DMS153 treated with DMSO at 0.1 percent for 48 hours (cell line): Measurements from ENCODE around the gene RAD51B.
"Not testable (repeated sequence)": the region's sequence is repeated elsewhere in the genome, so short reads cannot be mapped to it uniquely, and the experiment has no call there.

ENCODE experiments used
- DNase-seq: peaks from one replicate; lab custom pipeline; 2025; ENCODE audit not compliant: unreplicated experiment; lab: John Stamatoyannopoulos, UW

RAD51B gene

GRCh38 chr14:67819563-67820421, at the start of gene RAD51B:
Gene RAD51B, plus strand, starts transcription at chr14:67819779.
- DNase-seq: peak; percentile 77

DNA sequence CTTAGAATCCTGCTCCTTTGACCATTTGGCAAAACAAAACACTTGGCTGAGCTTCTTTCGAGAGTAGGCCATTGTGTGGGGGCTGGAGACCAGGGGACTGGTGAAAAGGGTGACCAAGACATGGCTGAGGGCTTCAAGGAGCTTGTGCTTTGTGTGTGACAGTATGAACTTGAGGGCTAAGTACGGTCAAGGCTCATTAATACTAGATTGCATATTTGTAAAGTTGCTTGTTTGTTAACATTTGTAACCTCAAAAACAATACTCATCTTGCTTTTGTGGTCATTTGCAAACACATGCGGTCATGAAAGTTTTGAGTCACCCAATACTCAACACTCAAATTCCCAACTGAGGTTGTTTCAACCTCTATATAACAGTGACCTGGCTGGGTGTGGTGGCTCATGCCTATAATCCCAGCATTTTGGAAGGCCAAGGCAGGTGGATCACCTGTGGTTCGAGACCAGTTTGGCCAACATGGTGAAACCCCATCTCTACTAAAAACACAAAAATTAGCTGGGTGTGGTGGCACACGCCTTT, 45.7 kb upstream of the RAD51B start:
- DNase-seq: no peak

DNA sequence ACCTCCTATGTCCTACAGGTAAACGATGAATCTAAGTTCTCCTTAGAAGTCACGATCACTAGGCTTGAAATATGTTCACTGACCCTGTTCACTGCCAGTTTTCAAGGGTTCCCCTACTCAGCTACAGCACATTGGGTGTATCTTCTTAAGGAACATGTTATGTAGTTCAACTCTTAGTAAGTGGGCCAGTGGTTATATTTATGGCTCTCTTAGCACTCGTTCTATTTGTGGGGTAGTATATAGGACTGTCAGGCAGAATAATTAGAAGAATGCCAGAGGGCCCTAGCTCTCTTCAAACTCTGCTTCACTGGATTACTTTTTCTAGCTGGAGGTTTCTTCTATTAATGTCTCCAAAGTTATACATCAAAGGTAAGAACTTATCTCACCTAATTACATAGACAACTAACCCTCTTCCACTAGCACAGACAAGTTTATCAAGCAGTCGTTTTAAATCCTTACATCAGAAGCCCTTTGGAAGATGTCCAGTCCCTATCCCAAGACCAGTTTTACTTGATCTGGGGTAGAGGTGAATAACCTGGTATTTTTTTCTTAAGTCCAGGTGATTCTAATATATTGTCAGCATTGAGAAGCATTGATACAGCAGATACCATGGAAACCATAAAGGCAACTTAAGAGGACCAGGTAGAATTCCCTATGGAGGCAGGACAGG, 42.8 kb upstream of the RAD51B start:
- no peak for DNase-seq

DNA sequence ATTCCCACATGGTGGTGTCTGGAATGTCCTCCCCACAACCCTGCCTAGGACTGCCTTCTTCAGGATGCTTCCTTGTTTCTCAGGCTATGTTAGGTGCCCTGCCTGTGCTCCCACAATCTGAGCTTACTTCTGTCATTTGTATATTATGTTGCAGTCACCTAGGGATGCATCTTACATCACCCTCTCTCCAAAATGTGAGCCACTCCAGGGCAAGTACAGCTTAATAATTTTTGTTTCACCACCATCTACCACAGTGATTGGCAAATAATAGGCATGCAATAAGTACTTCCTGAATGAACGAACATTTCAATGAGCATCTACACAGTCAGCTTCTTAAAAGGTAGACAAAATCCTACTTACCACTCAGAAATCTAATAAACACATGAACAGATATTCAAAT, 40.8 kb upstream of the RAD51B start:
- no peak for DNase-seq

DNA sequence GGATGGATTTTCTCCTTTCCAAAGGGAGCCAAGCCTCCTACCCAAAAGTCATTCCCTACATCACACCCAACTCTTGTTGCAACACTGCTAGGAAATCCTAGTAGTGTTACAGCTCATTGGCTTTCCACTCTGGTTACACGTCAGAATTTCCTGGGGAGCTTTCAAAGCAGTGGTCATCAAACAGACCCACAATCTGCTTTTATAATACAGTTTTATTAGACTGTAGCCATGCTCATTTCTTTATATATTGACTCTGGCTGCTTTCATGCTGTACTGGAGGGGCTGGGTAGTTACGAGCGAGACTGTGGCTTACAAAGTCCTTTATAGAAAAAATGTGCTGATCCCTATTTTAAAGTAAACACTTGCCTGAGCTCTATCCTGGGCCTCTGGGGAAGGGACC, 37.5 kb upstream of the RAD51B start:
- no peak for DNase-seq

- DNase-seq: no peak
Measured at GRCh38 chr14:67784244-67784823, 35.2 kb upstream of the RAD51B start.

GRCh38 chr14:67785270-67786109, 34.1 kb upstream of the RAD51B start:
- no peak for DNase-seq

DNA sequence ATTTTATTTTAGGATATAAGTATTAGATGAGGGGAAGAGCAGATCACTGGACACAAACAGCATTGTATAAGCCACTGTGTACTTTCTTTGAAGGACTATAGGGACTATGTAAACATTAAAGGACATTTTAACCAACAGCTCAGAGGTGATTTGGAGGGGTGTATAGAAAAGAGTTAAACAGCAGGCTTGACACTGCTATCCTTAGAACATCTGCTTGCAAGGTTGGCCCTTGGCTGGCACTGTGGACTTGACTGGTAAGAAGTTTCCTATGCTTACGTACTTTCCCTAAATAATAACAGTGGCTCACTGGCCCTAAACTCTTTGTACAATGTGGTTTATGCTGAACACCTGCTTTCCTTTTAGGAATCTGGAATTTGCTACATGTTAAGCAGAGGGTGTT, 31.9 kb upstream of the RAD51B start:
- DNase-seq: no peak

- DNase-seq: no peak
Measured at GRCh38 chr14:67798731-67799130, 20.8 kb upstream of the RAD51B start.

DNA sequence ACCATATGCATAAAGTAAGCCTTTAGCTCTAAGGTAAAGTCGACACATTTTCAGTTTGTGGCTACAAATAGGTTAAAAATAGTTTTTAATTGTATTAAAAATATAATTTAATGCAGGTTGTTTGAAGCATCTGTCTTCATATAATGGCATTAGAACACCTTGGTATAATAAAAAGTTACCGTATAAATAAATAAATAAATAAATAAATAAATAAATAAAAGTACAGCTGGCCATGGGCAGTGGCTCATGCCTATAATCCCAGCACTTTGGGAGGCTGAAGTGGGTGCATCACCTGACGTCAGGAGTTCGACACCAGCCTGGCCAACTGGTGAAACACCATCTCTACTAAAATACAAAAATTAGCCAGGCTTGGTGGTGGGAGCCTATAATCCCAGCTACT, 18.8 kb upstream of the RAD51B start:
- DNase-seq: no peak

DNA sequence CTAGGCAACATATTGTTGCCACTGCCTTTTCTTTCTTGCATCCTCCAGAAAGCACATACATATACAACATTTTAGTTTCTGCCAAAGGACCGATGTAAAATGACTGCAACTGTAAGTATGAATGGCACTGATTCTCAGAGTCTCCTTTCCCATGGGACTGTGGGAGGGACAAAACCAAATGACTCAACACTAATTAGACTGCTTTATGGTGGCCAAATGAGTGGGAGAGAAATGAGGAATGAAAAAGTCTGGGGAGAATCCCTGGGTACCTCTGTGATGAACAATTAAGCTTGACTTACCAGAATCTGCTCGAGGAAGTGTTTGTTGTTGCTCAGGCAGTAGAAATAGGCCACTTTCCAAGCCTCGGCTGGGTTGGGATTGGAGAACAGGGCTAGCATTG, 13.3 kb upstream of the RAD51B start:
- no peak for DNase-seq

DNA sequence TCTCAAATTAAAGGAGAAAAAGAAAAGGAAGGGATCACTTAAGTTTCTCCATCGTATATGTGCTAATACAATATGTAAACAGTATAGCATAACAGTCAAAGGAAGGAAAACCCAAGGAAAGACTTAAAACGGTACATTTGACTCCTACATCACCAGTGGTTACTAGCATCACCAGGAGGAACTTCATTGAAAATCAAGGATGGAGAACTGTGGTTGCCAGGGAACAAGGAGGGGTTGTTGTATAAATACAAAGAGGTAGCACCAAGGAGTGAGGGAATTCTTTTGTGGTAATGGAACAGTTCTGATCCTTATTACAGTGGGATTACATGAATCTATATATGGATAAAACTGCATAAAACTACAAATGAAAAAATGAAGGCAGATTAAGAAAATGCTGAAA, 4.8 kb upstream of the RAD51B start:
- DNase-seq: no peak

- DNase-seq: no peak
Measured at GRCh38 chr14:67815573-67816225, 3.9 kb upstream of the RAD51B start.

DNA sequence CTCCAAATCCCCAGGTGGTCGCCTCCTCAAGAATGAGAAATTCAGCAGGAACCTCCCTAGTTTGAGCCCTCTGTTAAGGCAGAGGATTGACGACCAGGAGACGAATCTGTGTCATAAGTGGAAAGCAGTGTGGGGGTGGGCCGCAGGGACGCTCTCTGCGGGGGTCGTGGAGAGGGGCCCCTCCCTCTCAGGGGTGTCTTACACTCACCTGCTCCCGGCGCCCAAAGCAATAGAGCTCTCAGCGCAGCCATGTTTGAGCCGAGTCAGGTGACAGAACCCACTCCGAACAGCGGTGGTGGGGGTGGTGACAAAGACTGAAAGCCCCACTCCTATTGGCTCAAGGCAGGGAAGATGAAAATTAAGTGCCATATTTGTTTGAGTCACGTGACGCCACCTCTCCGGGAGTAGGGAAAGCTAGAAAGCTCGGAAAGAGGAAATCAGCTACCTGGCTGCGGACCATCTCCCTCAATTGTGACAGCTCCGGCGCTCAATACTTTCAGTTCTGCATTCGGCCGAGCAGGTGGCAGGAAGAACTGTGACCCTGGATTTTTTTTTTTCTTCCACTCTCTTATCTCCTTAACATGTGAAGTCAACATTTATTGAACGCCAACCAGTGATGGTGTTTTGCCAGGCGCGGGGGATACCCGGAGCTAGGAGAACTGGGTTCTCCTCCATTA, 3.1 kb upstream of the RAD51B start, which contains the start of gene ZFYVE26:
Gene ZFYVE26 (minus strand): TSS at position 265 of the 677 bp plus-strand sequence. CDS start 627 bp downstream, outside the sequence.
- DNase-seq: peak; percentile 92

- no peak for DNase-seq
Measured at GRCh38 chr14:67817750-67818438, 1.7 kb upstream of the RAD51B start.

GRCh38 chr14:67818476-67818875, 1.1 kb upstream of the RAD51B start:
- DNase-seq: not testable (repeated sequence)

GRCh38 chr14:67820428-67820971, 921 bp downstream of the RAD51B start:
- no peak for DNase-seq

- no peak for DNase-seq
Measured at GRCh38 chr14:67821121-67821520, 1.5 kb downstream of the RAD51B start.

DNA sequence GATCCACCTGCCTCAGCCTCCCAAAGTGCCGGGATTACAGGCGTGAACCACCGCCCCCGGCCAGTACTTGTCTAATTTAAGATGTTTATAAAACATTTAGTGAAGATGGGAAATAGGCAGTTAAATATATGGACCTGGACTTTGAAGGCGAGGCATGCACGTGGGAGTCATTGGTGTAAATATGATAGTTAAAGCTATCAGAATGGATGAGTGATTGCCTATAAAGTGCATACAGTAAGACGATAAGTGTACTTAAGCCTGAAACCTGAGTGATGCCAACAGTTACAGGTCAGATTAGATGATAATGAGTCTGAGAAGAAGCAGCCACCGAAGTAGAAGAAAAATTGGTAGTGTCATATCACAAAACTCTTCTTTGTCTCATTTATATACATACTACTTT, 11.5 kb downstream of the RAD51B start:
- no peak for DNase-seq
